HEK293T (cell line): ENCODE results near the gene VPS35L.

ENCODE experiments used
- ARNT ChIP-seq: fragments of 450-650 bp; IDR thresholded peaks from 2 replicates; pipeline ENCODE4 v1.6.1; 2017; ENCODE audit warnings: mild to moderate bottlenecking
- BHLHE40 ChIP-seq: fragments of 450-650 bp; IDR thresholded peaks from 2 replicates; pipeline ENCODE4 v1.6.1; 2016; ENCODE audit warnings: mild to moderate bottlenecking, moderate library complexity, borderline replicate concordance
- CTBP1 ChIP-seq: fragments of 450-650 bp; IDR thresholded peaks from 2 replicates; pipeline ENCODE4 v1.6.1; 2016; ENCODE audit warnings: borderline replicate concordance
- ELF4 ChIP-seq: fragments of 450-650 bp; IDR thresholded peaks from 2 replicates; pipeline ENCODE4 v1.6.1; 2017; ENCODE audit warnings: antibody characterized with exemption
- FOXM1 ChIP-seq: fragments of 450-650 bp; IDR thresholded peaks from 2 replicates; pipeline ENCODE4 v1.6.1; 2017; ENCODE audit warnings: mild to moderate bottlenecking, borderline replicate concordance
- HDGF ChIP-seq: fragments of 450-650 bp; IDR thresholded peaks from 2 replicates; pipeline ENCODE4 v1.6.1; 2017; ENCODE audit warnings: antibody characterized with exemption, borderline replicate concordance
- SP1 ChIP-seq: fragments of 450-650 bp; IDR thresholded peaks from 2 replicates; pipeline ENCODE4 v1.6.1; 2017
- TARDBP ChIP-seq: fragments of 450-650 bp; IDR thresholded peaks from 2 replicates; pipeline ENCODE4 v1.6.1; 2016
- ZNF384 ChIP-seq: fragments of 450-650 bp; IDR thresholded peaks from 2 replicates; pipeline ENCODE4 v1.6.1; 2016

GRCh38 chr16:19722269-19722952, 166.9 kb downstream of the VPS35L start:
- TF ChIP-seq FOXM1 (no peak), HDGF (no peak), BHLHE40 (no peak), SP1 (no peak), ELF4 (no peak), CTBP1 (no peak), ZNF384 (no peak), ARNT (no peak), TARDBP (no peak)
